HepG2 (cell line): ENCODE results near the gene C5orf47. TPM values are rescaled to one million over a fixed set of nuclear protein-coding genes. Genes with fewer than 3 reads are reported as not detected.

Experiments used
- ATAC-seq: fragments of 200-7000 bp; cut with Tn5 transposase; 3 replicates; pipeline ENCODE4 v1.9.1; 2020; ENCODE audit warnings: mild to moderate bottlenecking, moderate library complexity
- BruUV-seq: library from RNA; stranded (reverse); fragments of 400-500 nt; replicated peaks from 2 replicates; lab custom pipeline; 2021; lab: Mats Ljungman, UMichigan
- CTCF ChIA-PET: fragments of 300-600 bp; formaldehyde crosslinking; extraction: SDS; loops from one replicate; lab custom pipeline; 2021; ENCODE audit warnings: low total read pairs, inconsistent platforms, low intra/inter-chr PET ratio; lab: Yijun Ruan, JAX
- POLR2A ChIA-PET: fragments of 350-600 bp; sonication (Branson Sonifier 250); formaldehyde crosslinking; loops from one replicate; lab custom pipeline; 2020; ENCODE audit warnings: antibody characterized with exemption, inconsistent platforms; lab: Yijun Ruan, JAX
- DNase-seq: peaks from one replicate; pipeline ENCODE4 v3.0.0-alpha.2; 2015; ENCODE audit warnings: low spot score
- FAIRE-seq: peaks from 3 replicates; lab custom pipeline; 2011; peaks lifted over from hg19 to GRCh38; lab: Jason Lieb, UNC
- H2AFZ ChIP-seq: one replicate; pipeline ENCODE4 v1.6.1; 2011; ENCODE audit warnings: low read length, inconsistent platforms
- H3K27ac ChIP-seq: fragments of 300-600 bp; 3 replicates; pipeline ENCODE4 v1.8.0; 2011; ENCODE audit warnings: mixed run types, mild to moderate bottlenecking, mixed read lengths, low read length, inconsistent platforms; ENCODE audit not compliant: insufficient read depth; ENCODE audit errors: extremely low read length
- H3K27me3 ChIP-seq, 2 experiments: fragments of 200-600 bp in 1 of 2; 2 replicates in 1 of 2; 3 replicates in 1 of 2; pipeline versions ENCODE4 v1.6.0 to v1.8.0; 2011; ENCODE audit warnings: low read length in 2 of 2, mild to moderate bottlenecking in 2 of 2, moderate library complexity in 2 of 2, inconsistent platforms in 1 of 2; ENCODE audit not compliant: insufficient read depth in 2 of 2, control insufficient read depth in 1 of 2
- H3K36me3 ChIP-seq, 2 experiments: fragments of 200-600 bp in 1 of 2; replicated peaks in 1 of 2; 2 replicates in 1 of 2; 3 replicates in 1 of 2; pipeline versions ENCODE4 v1.5.1 to v1.8.0; 2011; ENCODE audit warnings: low read length in 2 of 2, inconsistent platforms in 1 of 2; ENCODE audit not compliant: insufficient read depth in 2 of 2, control insufficient read depth in 1 of 2
- H3K4me1 ChIP-seq: 2 replicates; pipeline ENCODE4 v1.5.1; 2012; ENCODE audit warnings: low read length, inconsistent platforms; ENCODE audit not compliant: insufficient read depth
- H3K4me2 ChIP-seq: 2 replicates; pipeline ENCODE4 v1.6.0; 2011; ENCODE audit warnings: low read depth, low read length, inconsistent platforms
- H3K4me3 ChIP-seq, 3 experiments: fragments of 200-600 bp in 1 of 3; sonication (generic), shearing (Covaris generic) in 1 of 3; replicated peaks in 1 of 3; 2 replicates each; pipeline ENCODE4 v1.5.1; 2011 to 2016; ENCODE audit warnings: low read length in 3 of 3, inconsistent platforms in 2 of 3, low read depth in 2 of 3, mild to moderate bottlenecking in 2 of 3, control low read depth in 1 of 3, mixed read lengths in 1 of 3; ENCODE audit not compliant: insufficient read depth in 1 of 3
- H3K79me2 ChIP-seq: one replicate; pipeline ENCODE4 v1.6.1; 2011; ENCODE audit warnings: low read length, inconsistent platforms; ENCODE audit not compliant: insufficient read depth
- H3K9ac ChIP-seq: 2 replicates; pipeline ENCODE4 v1.6.0; 2011; ENCODE audit warnings: mild to moderate bottlenecking, low read depth, low read length, inconsistent platforms; ENCODE audit not compliant: insufficient read depth
- H3K9me3 ChIP-seq: 2 replicates; pipeline ENCODE4 v1.5.1; 2012; ENCODE audit warnings: mild to moderate bottlenecking, low read length
- H4K20me1 ChIP-seq: 2 replicates; pipeline ENCODE4 v1.6.0; 2011; ENCODE audit warnings: inconsistent platforms, mild to moderate bottlenecking, low read length, moderate library complexity; ENCODE audit not compliant: insufficient read depth
- E2F1 ChIP-seq: sonication (generic); formaldehyde crosslinking; IDR thresholded peaks from 2 replicates; pipeline ENCODE4 v1.5.0; 2020; ENCODE audit warnings: missing genetic modification reagents
- EZH2 ChIP-seq: conservative IDR thresholded peaks from 2 replicates; pipeline ENCODE4 v1.6.1; 2012; ENCODE audit warnings: mild to moderate bottlenecking, low read depth, low read length, moderate library complexity
- GFI1 ChIP-seq: sonication (generic); formaldehyde crosslinking; IDR thresholded peaks from 2 replicates; pipeline ENCODE4 v1.5.0; 2020; ENCODE audit warnings: missing genetic modification reagents, mild to moderate bottlenecking, borderline replicate concordance
- HDAC2 ChIP-seq: sonication (generic); formaldehyde crosslinking; IDR thresholded peaks from 2 replicates; pipeline ENCODE4 v1.4.0; 2020; ENCODE audit warnings: missing genetic modification reagents
- HNRNPLL ChIP-seq: fragments of 200-400 bp; formaldehyde crosslinking; IDR thresholded peaks from 2 replicates; pipeline ENCODE4 v1.6.1; 2017; ENCODE audit warnings: mild to moderate bottlenecking, low read depth, low read length; ENCODE audit not compliant: poor library complexity, severe bottlenecking
- IRX3 ChIP-seq: sonication (generic); formaldehyde crosslinking; IDR thresholded peaks from 2 replicates; pipeline ENCODE4 v1.8.1; 2023; ENCODE audit warnings: mild to moderate bottlenecking, low read depth, missing genetic modification reagents, borderline replicate concordance
- JUNB ChIP-seq: sonication (generic); formaldehyde crosslinking; IDR thresholded peaks from 2 replicates; pipeline ENCODE4 v1.8.0; 2022; ENCODE audit warnings: missing genetic modification reagents, mild to moderate bottlenecking, borderline replicate concordance
- KDM6A ChIP-seq: IDR thresholded peaks from 2 replicates; pipeline ENCODE4 v1.6.1; 2016; ENCODE audit warnings: low read depth
- MAFF ChIP-seq: IDR thresholded peaks from 2 replicates; pipeline ENCODE4 v1.6.1; 2011; ENCODE audit warnings: low read depth, low read length, improper control_type of control experiment
- NAIF1 ChIP-seq: sonication (generic); formaldehyde crosslinking; IDR thresholded peaks from 2 replicates; pipeline ENCODE4 v1.5.0; 2020; ENCODE audit warnings: mild to moderate bottlenecking, missing genetic modification reagents, borderline replicate concordance
- NR2F6 ChIP-seq, 2 experiments: IDR thresholded peaks; 2 replicates each; pipeline ENCODE4 v1.6.1; 2016; ENCODE audit warnings: antibody characterized with exemption in 1 of 2, mild to moderate bottlenecking in 1 of 2
- TBX2 ChIP-seq: sonication (generic); formaldehyde crosslinking; IDR thresholded peaks from 2 replicates; pipeline ENCODE4 v1.5.0; 2020; ENCODE audit warnings: missing genetic modification reagents, mild to moderate bottlenecking, borderline replicate concordance
- TCF7 ChIP-seq: sonication (generic); IDR thresholded peaks from 2 replicates; pipeline ENCODE4 v1.6.1; 2016; ENCODE audit warnings: antibody characterized with exemption, low read depth
- ZBTB43 ChIP-seq: sonication (generic); formaldehyde crosslinking; conservative IDR thresholded peaks from 2 replicates; pipeline ENCODE4 v1.4.0; 2020; ENCODE audit warnings: missing genetic modification reagents
- ZNF317 ChIP-seq: sonication (generic); formaldehyde crosslinking; IDR thresholded peaks from 2 replicates; pipeline ENCODE4 v1.5.0; 2020; ENCODE audit warnings: mild to moderate bottlenecking, missing genetic modification reagents
- ZNF556 ChIP-seq: sonication (generic); formaldehyde crosslinking; IDR thresholded peaks from 2 replicates; pipeline ENCODE4 v1.4.0; 2020; ENCODE audit warnings: mild to moderate bottlenecking, missing genetic modification reagents, borderline replicate concordance
- ZNF605 ChIP-seq: sonication (generic); formaldehyde crosslinking; IDR thresholded peaks from 2 replicates; pipeline ENCODE4 v1.8.0; 2022; ENCODE audit warnings: mild to moderate bottlenecking, missing genetic modification reagents
- WGBS: methylation state at CpG from one replicate; pipeline ENCODE4 v1.1.6; 2017; ENCODE audit warnings: low lambda C conversion rate; 5-methylcytosine and 5-hydroxymethylcytosine counted together
- in situ Hi-C: cut with HindIII; loops from 2 replicates; pipeline ENCODE4 v1.10.0; 2017; ENCODE audit warnings: low pct_unique_long_range_greater_than_20kb; ENCODE audit not compliant: extremely low pct_ligation_motif_present
- intact Hi-C: fragments of 100-400 bp; cut with micrococcal nuclease; formaldehyde crosslinking; loops from one replicate; pipeline ENCODE4 v1.10.0; 2022; ENCODE audit not compliant: unreplicated experiment
- polyA plus RNA-seq, 8 experiments: library from polyadenylated mRNA; depleted of rRNA in 3 of 8; stranded (reverse) in 7 of 8; unstranded in 1 of 8; fragments of >200 nt; fragmentation: Illumina TruSeq in 4 of 8; extraction: Trizol in 4 of 8; gene quantifications; 2 replicates each; pipeline versions ENCODE4 v1.2.1 to v1.2.3, GENCODE V29; 2011 to 2016; ENCODE audit warnings: low read depth in 4 of 8, missing spikeins in 1 of 8, mixed read lengths in 1 of 8; ENCODE audit not compliant: insufficient read depth in 1 of 8
- total RNA-seq, 5 experiments: library from RNA; depleted of rRNA; stranded (reverse); fragments of >200 nt; fragmentation: Illumina TruSeq; extraction: Trizol; gene quantifications; 2 replicates each; pipeline ENCODE4 v1.2.3, GENCODE V29; 2016; ENCODE audit warnings: low read depth in 1 of 5

The C5orf47 gene
- total and polyA plus RNA-seq, 2 of the 13 experiments (the other 11 are each of a cell fraction or from before 2014, with no cell fraction given), result not detected

GRCh38 chr5:173950829-173951228 is 38.1 kb upstream of the C5orf47 start:
- in situ Hi-C loops, result loop anchor here (25.0 kb wide), 1 partner anchor 189 kb away; no protein-coding TSS in a partner anchor
- CTCF ChIA-PET, result no interaction called here

GRCh38 chr5:173953528-173954090 is 35.4 kb upstream of the C5orf47 start:
- Histone ChIP-seq H3K9me3 (no peaks in the 10 kb centered on the region), H3K9ac (no peak overlapping the region), H2AFZ (no peak overlapping the region), H3K79me2 (no peaks in the 10 kb centered on the region), H3K36me3 (peaks cover 12 to 34% of the 10 kb centered on the region in 2 experiments), H3K27me3 (no peaks in the 10 kb centered on the region), H3K4me3 (no peak overlapping the region), H3K27ac (peak overlapping the region; percentile 79), H3K4me2 (peak overlapping the region; percentile 37), H3K4me1 (peaks cover 71% of the 10 kb centered on the region), H4K20me1 (no peaks in the 10 kb centered on the region)
- intact Hi-C loops (loop anchor here (1.0 kb wide), 1 partner anchor 16 kb away; no protein-coding TSS in a partner anchor), in situ Hi-C loops (loop anchor here (25.0 kb wide), 1 partner anchor 191 kb away; no protein-coding TSS in a partner anchor)
- BruUV-seq, result no TSS peak
- ChIA-PET POLR2A (interaction anchor here (1.2 to 2.2 kb wide), 6 partner anchors 12 to 151 kb away, joined by 3 to 15 read pairs (median 4); no protein-coding TSS in a partner anchor), CTCF (no interaction called here)
- FAIRE-seq (no peak), DNase-seq (peak; percentile 83), ATAC-seq (peak; percentile 93)
- 3% methylated on average over 5 of the region's 5 CpGs for WGBS
- no peak for TF ChIP-seq HNRNPLL
- TF ChIP-seq ZBTB43 (CRISPR knock-in tag), result 0 out of 2 replicates have a peak, but pooled peaks have one; percentile 23
- TF ChIP-seq KDM6A (CRISPR knock-in tag), result no peak
- 0 out of 2 replicates have a peak, but pooled peaks have one; percentile 13 for TF ChIP-seq E2F1 (CRISPR knock-in tag)
- peak; percentile 34; the same call in 1 of the 2 replicates for TF ChIP-seq HDAC2 (CRISPR knock-in tag)
- peak; percentile 65; the same call in 1 of the 2 replicates for TF ChIP-seq MAFF
- TF ChIP-seq ZNF605 (CRISPR knock-in tag), result no peak
- peak; percentile 43 for TF ChIP-seq NR2F6 (IDR thresholded peaks at IDR 0.05)
- TF ChIP-seq NR2F6 (CRISPR knock-in tag; IDR thresholded peaks at IDR 0.05), result peak; percentile 26
- TF ChIP-seq GFI1, result peak; percentile 41; the same call in 1 of the 2 replicates
- peak; percentile 48; the same call in 1 of the 2 replicates for TF ChIP-seq TCF7
- TF ChIP-seq ZNF317 (CRISPR knock-in tag), result no peak
- no peak for TF ChIP-seq NAIF1
- no peak for TF ChIP-seq EZH2
- TF ChIP-seq JUNB (CRISPR knock-in tag), result no peak
- peak; percentile 39; the same call in 1 of the 2 replicates for TF ChIP-seq TBX2 (CRISPR knock-in tag)

More at GRCh38 chr5:173950829-173951228, 38.1 kb upstream of the C5orf47 start:
- Histone ChIP-seq H3K27me3 (no peaks in the 10 kb centered on the region), H3K9me3 (no peaks in the 10 kb centered on the region), H2AFZ (no peak overlapping the region), H3K27ac (peak overlapping the region; percentile 16), H3K36me3 (peaks cover 13 to 40% of the 10 kb centered on the region in 2 experiments), H3K4me1 (peaks cover 73% of the 10 kb centered on the region), H3K4me2 (no peak overlapping the region), H4K20me1 (no peaks in the 10 kb centered on the region), H3K4me3 (no peak overlapping the region), H3K9ac (no peak overlapping the region), H3K79me2 (no peaks in the 10 kb centered on the region)
- WGBS, result 93% methylated on average over 2 of the region's 2 CpGs
- no peak for DNase-seq
- TF ChIP-seq IRX3 (CRISPR knock-in tag), result no peak
- TF ChIP-seq ZNF556 (CRISPR knock-in tag), result no peak
- POLR2A ChIA-PET, result no interaction called here
- FAIRE-seq, result no peak
- intact Hi-C loops, result no loop called here
- no peak for ATAC-seq
- no TSS peak for BruUV-seq
